Fibroblast of pulmonary artery (primary cell): ENCODE measurements around the gene SEC22C.

ENCODE experiments used
- DNase-seq: peaks from one replicate; pipeline ENCODE4 v3.0.0-alpha.2; 2010; ENCODE audit warnings: low read depth
- H3K4me3 ChIP-seq: replicated peaks from 2 replicates; pipeline ENCODE4 v1.5.1; 2011; ENCODE audit warnings: low read depth, mild to moderate bottlenecking, control low read depth, low read length, moderate library complexity
- TF ChIP-seq, protein P1 (sequence below): IDR thresholded peaks from 2 replicates; pipeline ENCODE4 v1.5.1; 2011; ENCODE audit warnings: mild to moderate bottlenecking, control low read depth, low read length, inconsistent platforms; ENCODE audit errors: missing control alignments

Gene SEC22C

GRCh38 chr3:42520336-42520735, 61.4 kb downstream of the SEC22C start:
- H3K4me3 ChIP-seq, result no peak overlapping the region
- DNase-seq, result peak; percentile 28
- TF ChIP-seq, protein P1, sequence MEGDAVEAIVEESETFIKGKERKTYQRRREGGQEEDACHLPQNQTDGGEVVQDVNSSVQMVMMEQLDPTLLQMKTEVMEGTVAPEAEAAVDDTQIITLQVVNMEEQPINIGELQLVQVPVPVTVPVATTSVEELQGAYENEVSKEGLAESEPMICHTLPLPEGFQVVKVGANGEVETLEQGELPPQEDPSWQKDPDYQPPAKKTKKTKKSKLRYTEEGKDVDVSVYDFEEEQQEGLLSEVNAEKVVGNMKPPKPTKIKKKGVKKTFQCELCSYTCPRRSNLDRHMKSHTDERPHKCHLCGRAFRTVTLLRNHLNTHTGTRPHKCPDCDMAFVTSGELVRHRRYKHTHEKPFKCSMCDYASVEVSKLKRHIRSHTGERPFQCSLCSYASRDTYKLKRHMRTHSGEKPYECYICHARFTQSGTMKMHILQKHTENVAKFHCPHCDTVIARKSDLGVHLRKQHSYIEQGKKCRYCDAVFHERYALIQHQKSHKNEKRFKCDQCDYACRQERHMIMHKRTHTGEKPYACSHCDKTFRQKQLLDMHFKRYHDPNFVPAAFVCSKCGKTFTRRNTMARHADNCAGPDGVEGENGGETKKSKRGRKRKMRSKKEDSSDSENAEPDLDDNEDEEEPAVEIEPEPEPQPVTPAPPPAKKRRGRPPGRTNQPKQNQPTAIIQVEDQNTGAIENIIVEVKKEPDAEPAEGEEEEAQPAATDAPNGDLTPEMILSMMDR, result no peak

- no peak overlapping the region for H3K4me3 ChIP-seq
- no peak for DNase-seq
- TF ChIP-seq, protein P1, result no peak
These were observed 62.2 kb downstream of the SEC22C start for GRCh38 chr3:42519568-42519962.

DNA sequence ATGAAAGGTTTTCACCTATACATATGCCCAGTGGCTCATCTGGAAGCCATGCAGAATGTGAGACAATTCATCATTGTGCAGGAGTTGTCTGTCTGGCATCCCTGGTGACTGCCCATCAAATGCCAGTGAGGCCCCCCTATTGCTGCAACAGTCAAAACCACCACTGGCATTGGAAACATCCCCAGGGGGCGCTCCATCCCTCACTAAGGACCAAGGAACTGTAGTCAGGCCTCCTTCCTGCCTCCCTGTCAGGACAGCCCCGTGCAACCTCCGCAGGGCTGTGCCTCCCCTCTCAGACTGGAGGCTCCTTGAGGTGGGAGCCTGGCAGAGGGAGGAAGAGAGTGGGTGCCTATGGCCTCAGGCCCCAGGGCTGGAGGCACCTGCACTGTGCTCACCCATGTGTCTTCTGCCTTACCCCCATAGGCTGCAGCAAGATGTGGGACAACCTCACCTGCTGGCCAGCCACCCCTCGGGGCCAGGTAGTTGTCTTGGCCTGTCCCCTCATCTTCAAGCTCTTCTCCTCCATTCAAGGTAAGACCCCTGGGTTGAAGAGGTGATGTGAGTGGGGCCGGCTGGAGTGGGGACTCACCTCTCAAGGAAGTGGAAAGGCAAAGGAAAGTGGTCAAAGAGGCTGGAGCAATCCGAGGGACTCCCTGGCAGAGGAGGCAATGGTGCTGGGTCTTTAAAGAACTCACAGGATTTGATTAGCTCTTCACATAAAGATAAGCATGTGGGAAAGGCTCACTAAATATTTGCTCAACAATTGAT, 62.8 kb downstream of the SEC22C start:
- TF ChIP-seq, protein P1, result peak; percentile 24
- no peak for DNase-seq
- no peak overlapping the region for H3K4me3 ChIP-seq

DNA sequence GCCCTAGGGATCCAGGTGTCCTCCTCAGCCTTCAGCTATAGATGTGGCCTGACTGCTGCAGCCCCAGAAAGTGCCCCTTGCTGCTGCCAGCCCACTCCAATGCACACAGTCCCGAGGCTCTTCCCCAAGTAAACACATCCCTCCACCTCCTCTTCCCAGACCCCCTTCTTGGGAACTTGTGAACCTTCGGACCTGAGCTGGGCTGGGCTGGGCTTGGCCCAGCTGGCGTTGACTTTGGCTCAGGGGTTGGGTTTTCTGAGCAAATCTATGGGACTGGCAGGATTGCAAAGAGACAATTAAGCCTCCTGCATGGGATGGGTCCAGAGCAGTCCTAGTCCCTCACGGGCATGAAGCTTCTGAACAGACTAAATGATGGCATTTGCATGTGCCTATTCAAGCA, 64.7 kb downstream of the SEC22C start:
- DNase-seq, result no peak
- H3K4me3 ChIP-seq, result no peak overlapping the region
- TF ChIP-seq, protein P1, result no peak

DNA sequence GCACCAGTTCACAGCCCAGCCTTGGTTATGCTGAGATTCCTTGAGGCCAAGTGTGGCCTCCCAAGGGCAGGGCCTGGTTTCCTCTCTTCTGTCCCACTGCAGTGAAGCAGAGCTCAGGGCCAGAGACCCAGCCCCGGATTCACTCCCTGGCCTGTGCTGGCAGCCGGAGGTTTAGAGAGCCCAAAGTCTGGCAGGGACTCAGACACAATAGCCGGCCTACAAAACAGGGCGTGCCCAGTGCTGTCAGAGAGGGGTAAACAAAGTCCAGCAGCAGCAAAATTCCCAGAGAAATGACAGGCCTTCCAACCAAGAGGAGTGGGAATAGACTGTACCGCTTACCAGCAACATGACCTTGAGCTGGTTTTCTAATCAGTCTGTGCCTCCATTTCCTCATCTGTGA, 65.3 kb downstream of the SEC22C start:
- TF ChIP-seq, protein P1, result no peak
- no peak overlapping the region for H3K4me3 ChIP-seq
- DNase-seq, result no peak

DNA sequence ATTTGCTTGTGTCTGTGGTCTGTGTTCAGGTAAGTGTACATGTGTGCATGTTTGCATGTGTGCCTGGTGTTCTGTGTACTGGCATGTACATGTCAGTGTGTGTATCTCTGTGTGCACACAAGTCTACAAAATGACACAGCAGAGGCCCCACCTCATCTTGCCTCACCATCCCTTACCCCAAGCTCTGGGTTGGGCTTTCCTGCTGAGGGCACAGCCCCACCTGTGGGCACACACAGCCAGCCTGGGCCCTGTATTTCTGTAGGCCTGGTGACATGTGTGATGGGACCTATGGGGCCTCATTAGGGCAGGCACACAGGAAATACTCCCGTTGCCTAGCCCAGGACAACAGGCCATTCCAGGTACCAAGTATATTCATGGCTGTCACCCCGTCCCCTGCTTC, 65.8 kb downstream of the SEC22C start:
- no peak for DNase-seq
- TF ChIP-seq, protein P1, result no peak
- no peak overlapping the region for H3K4me3 ChIP-seq

- TF ChIP-seq, protein P1, result no peak
- no peak for DNase-seq
- no peak overlapping the region for H3K4me3 ChIP-seq
These were observed 66.3 kb downstream of the SEC22C start for GRCh38 chr3:42515391-42515916.
